ENCODE data around the gene SRSF9.
"Not testable (repeated sequence)": the region's sequence is repeated elsewhere in the genome, so short reads cannot be mapped to it uniquely, and the experiment has no call there.

The SRSF9 gene

DNA sequence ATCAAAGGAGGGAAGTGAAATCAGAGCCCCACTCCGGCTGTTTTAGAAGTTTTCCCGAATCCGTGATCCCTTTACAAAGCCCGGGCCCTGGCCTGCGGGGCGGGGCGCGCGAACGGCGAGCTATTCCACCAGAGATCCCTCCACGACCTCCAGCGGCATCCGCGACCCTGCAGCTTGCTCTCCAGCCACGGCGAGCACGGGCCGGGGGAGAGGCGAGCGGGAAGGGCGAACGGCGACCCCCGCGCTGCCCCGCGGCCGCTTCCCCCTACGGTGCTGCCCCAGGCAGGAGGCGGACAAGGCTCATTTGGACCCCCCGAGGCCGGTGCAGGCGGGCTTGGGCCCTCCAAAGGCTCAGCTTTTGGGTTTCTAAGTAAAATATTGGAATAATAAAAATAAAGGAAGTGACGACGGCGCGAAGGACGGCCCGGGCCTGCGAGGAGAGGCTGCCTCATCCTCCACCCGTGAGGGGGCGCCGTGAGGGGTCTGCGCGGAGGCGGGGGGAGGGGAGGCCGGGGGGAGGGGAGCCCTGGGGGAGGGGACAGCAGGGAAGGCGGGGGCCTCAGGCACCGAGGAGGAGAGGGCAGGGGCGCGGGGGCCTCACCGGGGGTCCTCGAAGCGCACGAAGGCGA, 613 bp downstream of the SRSF9 start:
- Mint-ChIP-seq H3K27me3 (no peaks in the 10 kb centered on the region), H3K9me3 (no peaks in the 10 kb centered on the region), H3K4me1 (ENCODE audit: low read depth) (peaks cover 49% of the 10 kb centered on the region), H3K36me3 (ENCODE audit: low read depth) (peaks cover 54% of the 10 kb centered on the region), H3K4me3 (peak overlapping the region; percentile 97), H3K27ac (peak overlapping the region; percentile 93)
- DNase-seq, result no peak

DNA sequence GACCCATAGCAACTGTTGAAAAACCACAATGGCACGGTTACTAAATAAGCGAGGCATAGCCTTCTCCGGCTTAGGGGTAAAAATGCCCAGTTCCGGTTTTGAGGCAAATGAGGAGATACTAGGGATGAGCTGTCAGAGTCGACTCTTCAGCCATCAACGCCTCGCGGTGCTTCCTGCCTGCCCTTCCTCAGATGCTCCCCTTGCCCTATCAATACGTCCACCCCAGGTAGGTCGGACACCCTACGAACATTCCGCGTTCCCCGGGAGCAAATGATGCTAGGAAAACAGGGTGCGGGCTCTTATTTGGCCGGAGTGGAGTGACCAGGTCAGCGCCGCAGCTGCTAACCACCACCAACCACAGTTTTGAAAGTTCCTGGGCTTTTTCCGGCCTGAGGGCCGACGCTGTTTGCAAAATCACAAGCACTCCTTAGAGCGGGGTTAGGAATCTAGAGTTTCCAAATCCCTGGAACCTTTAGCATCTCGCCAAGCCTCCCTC, 1.2 kb downstream of the SRSF9 start:
- peak overlapping the region; percentile 93 for H3K27ac Mint-ChIP-seq
- DNase-seq, result peak; percentile 41
- H3K4me3 Mint-ChIP-seq, result peak overlapping the region; percentile 97
- peaks cover 47% of the 10 kb centered on the region for H3K4me1 Mint-ChIP-seq (ENCODE audit: low read depth)
- H3K27me3 Mint-ChIP-seq, result no peaks in the 10 kb centered on the region
- H3K36me3 Mint-ChIP-seq (ENCODE audit: low read depth), result peaks cover 59% of the 10 kb centered on the region
- no peaks in the 10 kb centered on the region for H3K9me3 Mint-ChIP-seq

DNA sequence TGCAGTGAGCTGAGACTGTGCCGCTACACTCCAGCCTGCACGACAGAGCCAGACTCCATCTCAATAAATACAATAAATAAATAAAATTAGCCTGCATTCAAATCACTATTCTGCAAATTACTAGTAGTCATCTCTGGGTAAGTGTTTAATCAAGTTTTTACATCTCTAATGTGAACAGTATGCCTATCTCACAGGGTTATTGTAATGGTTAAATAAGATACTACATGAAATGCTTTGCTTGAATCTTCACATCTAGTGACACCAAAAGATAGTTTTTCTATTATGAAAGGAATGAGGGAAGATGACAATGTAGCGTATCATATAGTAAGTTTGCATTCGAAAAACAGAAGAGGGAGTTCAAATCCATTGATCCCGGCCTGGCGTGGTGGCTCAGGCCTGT, 2.1 kb downstream of the SRSF9 start:
- DNase-seq, result no peak
- H3K27ac Mint-ChIP-seq, result peak overlapping the region; percentile 93
- H3K27me3 Mint-ChIP-seq, result no peaks in the 10 kb centered on the region
- H3K4me3 Mint-ChIP-seq, result peak overlapping the region; percentile 97
- peaks cover 46% of the 10 kb centered on the region for H3K4me1 Mint-ChIP-seq (ENCODE audit: low read depth)
- no peaks in the 10 kb centered on the region for H3K9me3 Mint-ChIP-seq
- peaks cover 68% of the 10 kb centered on the region for H3K36me3 Mint-ChIP-seq (ENCODE audit: low read depth)

DNA sequence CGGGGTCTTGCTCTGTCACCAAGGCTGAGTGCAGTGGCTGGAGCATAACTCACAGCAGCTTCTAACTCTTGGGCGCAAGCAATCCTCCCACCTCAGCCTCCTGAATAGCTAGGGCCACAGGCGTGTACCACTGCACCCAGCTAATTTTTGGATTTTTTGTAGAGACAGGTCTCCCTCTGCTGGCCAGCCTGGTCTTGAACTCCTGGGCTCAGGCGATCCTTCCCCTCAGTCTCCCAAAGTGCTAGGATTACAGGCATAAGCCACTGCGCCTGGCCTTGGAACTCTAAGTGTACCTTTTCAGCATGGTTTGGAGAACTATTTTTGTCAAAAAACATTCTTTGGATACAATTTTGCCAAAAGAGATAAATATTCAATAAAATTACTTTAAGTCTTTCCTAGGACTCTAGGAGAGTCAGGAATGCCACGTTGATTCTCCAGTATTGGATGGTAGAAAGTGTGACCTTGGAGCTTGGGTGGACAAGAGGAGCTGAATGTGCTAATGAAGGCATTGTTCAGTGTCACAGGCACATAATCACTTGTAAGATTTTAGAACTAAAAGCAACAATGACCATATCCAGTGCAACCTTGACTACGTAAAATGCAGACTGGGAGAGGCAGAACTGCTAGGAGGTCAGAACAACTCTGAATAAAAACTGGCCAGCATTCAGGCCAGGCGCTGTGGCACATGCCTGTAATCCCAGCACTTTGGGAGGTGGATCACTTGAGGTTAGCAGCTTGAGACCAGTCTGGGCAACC, 2.8 kb downstream of the SRSF9 start:
- H3K36me3 Mint-ChIP-seq (ENCODE audit: low read depth), result peaks cover 75% of the 10 kb centered on the region
- peak; percentile 53 for DNase-seq
- H3K27ac Mint-ChIP-seq, result peak overlapping the region; percentile 83
- peaks cover 44% of the 10 kb centered on the region for H3K4me1 Mint-ChIP-seq (ENCODE audit: low read depth)
- H3K4me3 Mint-ChIP-seq, result peak overlapping the region; percentile 25
- no peaks in the 10 kb centered on the region for H3K27me3 Mint-ChIP-seq
- H3K9me3 Mint-ChIP-seq, result no peaks in the 10 kb centered on the region

DNA sequence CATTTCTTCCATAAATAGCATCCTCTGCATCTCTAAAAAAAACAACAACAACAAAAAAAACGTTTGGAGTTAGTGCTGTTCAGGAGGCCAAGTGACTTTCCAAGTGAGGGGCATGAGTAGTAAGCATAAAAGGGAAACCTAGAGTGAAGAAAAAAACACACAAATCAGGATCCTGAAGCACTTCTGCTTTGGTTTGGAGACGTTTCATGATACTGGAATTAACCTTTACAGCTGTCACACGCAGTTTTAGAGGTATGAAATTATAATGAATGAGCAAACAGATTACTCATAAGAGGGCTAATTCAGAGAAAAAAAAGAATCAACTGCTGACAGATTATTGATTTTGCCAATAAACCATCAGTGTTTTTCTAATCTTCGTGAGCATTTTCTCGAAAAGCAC, 3.8 kb downstream of the SRSF9 start:
- peak overlapping the region; percentile 83 for H3K27ac Mint-ChIP-seq

DNA sequence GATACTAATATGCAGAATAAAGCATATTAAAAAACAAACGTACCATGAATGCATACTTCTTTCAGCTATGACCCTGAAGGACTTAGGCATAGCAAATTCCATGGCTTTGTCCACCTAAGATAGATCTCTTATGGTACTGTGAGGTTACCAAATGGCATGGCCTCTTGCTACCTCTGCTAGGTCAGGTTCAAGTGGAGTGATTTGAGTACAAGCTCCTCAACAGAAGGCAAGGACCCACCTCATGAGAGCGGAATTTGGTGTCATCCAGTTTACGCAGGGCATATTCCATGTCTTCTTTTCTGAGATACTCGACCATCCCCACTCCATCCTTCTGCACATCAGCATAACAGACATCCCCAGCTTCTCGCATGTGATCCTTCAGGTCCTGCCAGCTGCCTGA, 5.8 kb downstream of the SRSF9 start:
- Mint-ChIP-seq H3K36me3 (ENCODE audit: low read depth) (peaks cover 96% of the 10 kb centered on the region), H3K27me3 (no peaks in the 10 kb centered on the region), H3K4me3 (no peak overlapping the region), H3K27ac (peak overlapping the region; percentile 72), H3K9me3 (no peaks in the 10 kb centered on the region), H3K4me1 (ENCODE audit: low read depth) (peaks cover 34% of the 10 kb centered on the region)
- no peak for DNase-seq

More for the DNA sequence above, 3.8 kb downstream of the SRSF9 start:
- Mint-ChIP-seq H3K4me3 (no peak overlapping the region), H3K4me1 (ENCODE audit: low read depth) (peaks cover 39% of the 10 kb centered on the region), H3K36me3 (ENCODE audit: low read depth) (peaks cover 83% of the 10 kb centered on the region), H3K9me3 (no peaks in the 10 kb centered on the region), H3K27me3 (no peaks in the 10 kb centered on the region)
- no peak for DNase-seq

DNA sequence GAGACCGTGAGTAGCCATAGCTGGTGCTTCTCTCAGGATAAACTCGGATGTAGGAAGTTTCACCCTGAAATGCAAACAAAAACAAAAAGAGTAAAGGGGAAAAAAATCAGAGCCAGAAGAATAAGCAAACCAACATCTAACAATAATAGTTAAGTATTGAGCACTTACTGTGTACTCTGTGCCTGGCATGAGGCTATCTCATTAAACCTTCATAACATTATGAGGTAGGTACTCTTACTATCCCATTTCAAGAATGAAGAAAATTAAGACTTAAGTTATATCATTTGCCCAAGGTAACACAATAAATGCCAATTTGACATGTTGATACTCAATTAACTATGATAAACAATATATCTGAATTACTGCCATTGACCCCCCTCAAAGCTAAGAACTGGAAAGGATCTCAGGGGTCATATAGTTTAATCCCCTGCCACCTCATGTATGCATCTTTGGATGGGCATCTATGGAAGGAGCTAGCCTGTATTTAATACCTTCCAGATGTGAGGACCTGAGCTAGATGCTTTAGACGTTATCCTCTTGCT, 7.4 kb downstream of the SRSF9 start:
- Mint-ChIP-seq H3K27ac (peak overlapping the region; percentile 51), H3K4me1 (ENCODE audit: low read depth) (peaks cover 24% of the 10 kb centered on the region), H3K36me3 (ENCODE audit: low read depth) (peaks cover 97% of the 10 kb centered on the region)

DNA sequence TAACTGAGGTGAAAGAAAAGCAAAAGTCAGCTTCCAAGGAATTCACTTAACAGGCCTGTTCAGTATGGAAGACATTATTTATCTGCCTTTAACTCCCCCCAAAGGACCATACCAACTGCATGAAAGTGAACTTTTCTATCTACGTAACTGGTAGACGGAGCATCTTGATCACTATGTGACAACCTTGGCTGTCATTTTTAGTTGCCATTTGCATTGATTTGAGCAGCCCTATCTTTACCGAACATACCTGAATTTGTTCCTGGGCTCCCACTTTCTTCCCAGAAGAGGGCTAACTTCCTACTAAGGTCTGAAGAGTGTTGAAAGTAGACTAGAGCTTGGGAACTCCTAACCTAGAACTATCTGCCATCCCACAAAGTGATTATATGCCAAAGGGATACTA, 9.4 kb downstream of the SRSF9 start:
- no peak for DNase-seq
- no peaks in the 10 kb centered on the region for H3K9me3 Mint-ChIP-seq
- no peaks in the 10 kb centered on the region for H3K27me3 Mint-ChIP-seq
- peaks cover 97% of the 10 kb centered on the region for H3K36me3 Mint-ChIP-seq (ENCODE audit: low read depth)
- H3K4me3 Mint-ChIP-seq, result no peak overlapping the region
- peaks cover 6% of the 10 kb centered on the region for H3K4me1 Mint-ChIP-seq (ENCODE audit: low read depth)
- H3K27ac Mint-ChIP-seq, result no peak overlapping the region

More for the DNA sequence above, 7.4 kb downstream of the SRSF9 start:
- H3K4me3 Mint-ChIP-seq, result no peak overlapping the region
- H3K9me3 Mint-ChIP-seq, result no peaks in the 10 kb centered on the region
- H3K27me3 Mint-ChIP-seq, result no peaks in the 10 kb centered on the region
- no peak for DNase-seq

DNA sequence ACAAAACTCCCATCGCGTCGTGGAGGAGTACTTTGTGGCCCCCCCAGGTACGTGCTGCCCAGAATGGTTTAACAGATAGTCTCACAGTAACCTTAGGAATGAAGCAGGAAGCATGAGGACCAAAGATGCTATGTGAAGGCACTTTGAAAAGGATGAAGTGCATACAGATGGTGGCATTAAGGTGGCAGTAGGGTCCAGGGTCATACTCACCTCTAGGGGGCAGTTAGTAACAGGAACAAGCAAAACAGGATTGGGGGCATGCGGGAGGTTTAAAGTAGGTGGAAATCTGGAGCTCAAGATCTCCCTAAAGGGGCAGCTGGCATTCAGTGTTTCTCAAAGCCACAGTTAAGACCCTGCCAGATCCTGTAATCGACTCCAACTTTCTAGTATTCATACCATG, 12.4 kb downstream of the SRSF9 start:
- peak overlapping the region; percentile 78 for H3K27ac Mint-ChIP-seq
- H3K27me3 Mint-ChIP-seq, result no peaks in the 10 kb centered on the region
- H3K9me3 Mint-ChIP-seq, result no peaks in the 10 kb centered on the region

DNA sequence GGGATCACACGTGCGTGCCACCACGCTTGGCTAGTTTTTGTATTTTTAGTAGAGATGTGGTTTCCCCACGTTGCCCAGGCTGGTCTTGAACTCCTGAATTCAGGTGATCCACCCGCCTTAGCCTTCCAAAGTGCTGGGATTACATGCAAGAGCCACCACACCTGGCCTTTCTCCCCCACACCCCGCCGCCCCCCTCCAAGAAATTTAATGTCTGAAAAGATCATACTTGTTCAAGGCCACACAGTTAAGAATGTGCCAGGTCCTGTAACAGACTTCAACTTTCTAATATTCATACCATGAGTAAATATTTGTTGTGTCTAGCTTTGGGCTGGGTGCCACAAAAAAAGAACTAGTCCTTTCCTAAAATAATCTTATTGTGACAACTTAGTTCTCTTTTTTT, 14.2 kb downstream of the SRSF9 start:
- Mint-ChIP-seq H3K27ac (peak overlapping the region; percentile 22), H3K4me1 (ENCODE audit: low read depth) (peaks cover 14% of the 10 kb centered on the region), H3K9me3 (no peaks in the 10 kb centered on the region), H3K4me3 (no peak overlapping the region), H3K36me3 (ENCODE audit: low read depth) (peaks cover 97% of the 10 kb centered on the region), H3K27me3 (no peaks in the 10 kb centered on the region)
- DNase-seq, result no peak

More for the DNA sequence above, 12.4 kb downstream of the SRSF9 start:
- Mint-ChIP-seq H3K36me3 (ENCODE audit: low read depth) (peaks cover 98% of the 10 kb centered on the region), H3K4me1 (ENCODE audit: low read depth) (peaks cover 12% of the 10 kb centered on the region), H3K4me3 (no peak overlapping the region)
- no peak for DNase-seq

DNA sequence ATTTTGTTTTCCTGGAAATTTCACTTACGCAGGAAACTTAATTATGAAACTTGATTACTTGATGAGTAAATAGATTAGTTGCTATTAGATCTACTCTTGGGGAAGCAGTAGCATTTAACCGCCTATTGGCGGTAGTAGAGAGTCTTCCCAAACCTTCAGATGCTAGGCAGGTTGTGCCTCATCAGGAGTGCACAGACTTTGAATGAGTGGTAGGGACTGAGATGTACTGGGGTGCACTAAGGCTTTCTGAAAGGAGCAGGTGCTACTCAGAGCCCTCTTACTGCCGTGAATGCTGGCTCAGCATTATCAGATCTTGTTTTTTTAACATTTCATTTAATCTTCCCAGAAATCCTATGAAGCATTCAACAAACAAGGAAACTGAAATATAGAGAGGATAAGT, 15.6 kb downstream of the SRSF9 start:
- Mint-ChIP-seq H3K4me3 (no peak overlapping the region), H3K36me3 (ENCODE audit: low read depth) (peaks cover 95% of the 10 kb centered on the region), H3K4me1 (ENCODE audit: low read depth) (peaks cover 20% of the 10 kb centered on the region), H3K27ac (peak overlapping the region; percentile 42), H3K9me3 (no peaks in the 10 kb centered on the region), H3K27me3 (no peaks in the 10 kb centered on the region)
- DNase-seq, result no peak

DNA sequence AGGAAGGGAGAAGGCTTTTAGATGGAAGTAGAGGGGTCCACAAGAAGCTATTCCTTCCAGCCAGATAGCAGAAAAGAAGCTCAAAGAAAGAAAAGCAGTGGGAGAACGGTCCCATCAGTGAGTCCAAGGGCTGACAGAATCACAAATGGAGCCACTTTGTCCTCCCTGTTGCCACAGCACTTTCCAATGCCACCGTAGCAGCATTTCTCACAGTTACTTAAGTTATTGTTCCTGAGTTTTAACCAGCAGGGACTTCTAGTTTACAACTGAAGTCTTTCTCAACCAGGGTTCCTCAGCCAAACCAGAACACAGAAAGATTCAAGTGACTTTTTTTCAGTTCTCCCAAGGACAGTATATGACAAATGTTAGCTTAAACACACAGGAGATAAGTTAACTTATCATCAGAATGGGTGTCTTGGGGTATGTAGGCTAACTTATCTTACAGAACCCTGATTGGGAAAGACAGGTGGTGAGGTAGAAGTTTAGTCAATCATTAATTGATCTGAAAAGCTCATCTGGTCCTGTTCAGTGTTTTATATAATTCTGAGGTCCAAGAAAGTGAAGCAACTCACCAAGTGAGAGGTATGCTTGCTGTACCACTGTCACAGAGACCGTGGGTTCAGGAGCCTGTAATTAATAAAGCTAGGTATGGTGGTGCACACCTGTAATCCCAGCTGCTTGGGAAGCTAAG, 16.3 kb downstream of the SRSF9 start:
- no peaks in the 10 kb centered on the region for H3K27me3 Mint-ChIP-seq
- H3K4me3 Mint-ChIP-seq, result no peak overlapping the region
- peaks cover 93% of the 10 kb centered on the region for H3K36me3 Mint-ChIP-seq (ENCODE audit: low read depth)
- peaks cover 22% of the 10 kb centered on the region for H3K4me1 Mint-ChIP-seq (ENCODE audit: low read depth)
- H3K27ac Mint-ChIP-seq, result peak overlapping the region; percentile 71
- no peak for DNase-seq
- H3K9me3 Mint-ChIP-seq, result no peaks in the 10 kb centered on the region

DNA sequence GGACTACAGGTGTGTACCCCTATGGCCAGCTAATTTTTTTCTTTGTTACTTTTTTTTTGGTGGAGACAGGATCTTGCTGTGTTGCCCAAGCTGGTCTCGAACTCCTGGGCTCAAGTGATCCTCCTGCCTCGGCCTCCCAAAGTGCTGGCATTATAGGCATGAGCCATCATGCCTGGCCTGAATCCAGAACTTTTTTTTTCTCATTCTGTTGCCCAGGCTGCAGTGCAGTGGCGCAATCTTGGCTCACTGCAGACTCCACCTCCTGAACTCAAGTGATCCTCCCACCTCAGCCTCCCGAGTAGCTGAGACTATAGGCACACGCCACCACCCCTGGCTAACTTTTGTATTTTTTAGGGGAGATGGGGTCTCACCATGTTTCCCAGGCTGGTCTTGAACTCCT, 17.0 kb downstream of the SRSF9 start:
- not testable (repeated sequence) for DNase-seq, H3K9me3 Mint-ChIP-seq, H3K27me3 Mint-ChIP-seq, H3K4me3 Mint-ChIP-seq
- H3K4me1 Mint-ChIP-seq (ENCODE audit: low read depth), result peaks cover 28% of the 10 kb centered on the region
- peaks cover 93% of the 10 kb centered on the region for H3K36me3 Mint-ChIP-seq (ENCODE audit: low read depth)
- H3K27ac Mint-ChIP-seq, result peak overlapping the region; percentile 64

DNA sequence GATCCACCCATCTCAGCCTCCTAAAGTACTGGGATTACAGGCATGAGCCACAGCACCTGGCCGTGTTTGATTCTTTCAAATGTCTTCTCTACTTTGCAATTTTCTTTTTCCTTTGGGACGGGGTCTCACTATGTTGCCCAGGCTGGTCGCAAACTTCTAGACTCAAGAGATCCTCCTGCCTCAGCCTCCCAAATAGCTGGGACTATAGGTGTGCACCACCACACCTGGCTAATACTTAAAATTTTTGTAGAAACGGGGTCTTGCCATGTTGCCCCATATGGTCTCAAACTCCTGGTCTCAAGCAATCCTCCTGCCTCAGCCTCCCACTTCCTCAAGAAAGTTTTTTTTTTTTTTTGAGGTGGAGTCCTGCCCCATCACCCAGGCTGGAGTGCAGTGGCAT, 21.6 kb downstream of the SRSF9 start:
- peaks cover 44% of the 10 kb centered on the region for H3K4me1 Mint-ChIP-seq (ENCODE audit: low read depth)
- H3K36me3 Mint-ChIP-seq (ENCODE audit: low read depth), result peaks cover 92% of the 10 kb centered on the region
- no peak for DNase-seq
- H3K27me3 Mint-ChIP-seq, result no peaks in the 10 kb centered on the region
- no peaks in the 10 kb centered on the region for H3K9me3 Mint-ChIP-seq
- peak overlapping the region; percentile 99 for H3K27ac Mint-ChIP-seq
- H3K4me3 Mint-ChIP-seq, result peak overlapping the region; percentile 99

All from activated T-cell treated with anti-CD3 and anti-CD28 coated beads, Interleukin-2, amount 50 U/mL, for 24 hours (primary cell).